GM20431 (cell line): ENCODE results near the gene DPEP3.
"Not testable (repeated sequence)": the region's sequence is repeated elsewhere in the genome, so short reads cannot be mapped to it uniquely, and the experiment has no call there.

Experiments
- in situ Hi-C: fragments of 300-500 bp; cut with MseI, MboI; formaldehyde crosslinking; loops from one replicate; pipeline ENCODE4 v1.15.0; 2020; ENCODE audit warnings: low sequenced_read_pairs; ENCODE audit not compliant: unreplicated experiment

The DPEP3 gene

DNA sequence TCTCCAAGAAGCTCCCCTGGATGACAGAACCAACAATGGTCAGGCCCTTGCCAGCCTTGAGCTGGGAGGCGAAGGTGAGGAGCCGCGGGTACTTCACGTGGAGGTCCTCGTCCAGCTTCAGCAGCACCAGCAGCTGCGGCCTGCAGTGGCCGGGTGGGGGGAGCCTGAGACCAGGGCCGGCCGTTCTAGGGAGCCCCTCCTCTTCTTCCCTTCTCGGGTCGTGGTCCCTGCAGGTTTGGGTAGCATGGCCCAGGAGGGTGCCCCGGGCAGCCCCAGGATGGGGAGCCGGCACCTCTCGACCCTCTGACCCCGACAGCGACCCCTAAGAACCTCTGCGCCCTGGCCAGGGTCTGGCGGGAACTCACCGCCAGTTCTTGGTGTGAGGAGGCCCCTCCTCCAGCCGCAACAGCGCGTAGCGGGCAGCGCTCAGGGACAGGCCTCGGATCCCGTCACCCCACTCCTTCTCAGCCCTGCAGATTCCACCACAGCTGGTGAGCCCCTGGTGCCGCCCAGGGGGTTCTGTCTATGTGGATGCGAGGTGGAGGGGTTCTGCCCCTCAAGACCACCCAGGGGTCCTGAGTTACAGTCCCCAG lies 33.2 kb downstream of the DPEP3 start:
- in situ Hi-C loops: no loop called here

DNA sequence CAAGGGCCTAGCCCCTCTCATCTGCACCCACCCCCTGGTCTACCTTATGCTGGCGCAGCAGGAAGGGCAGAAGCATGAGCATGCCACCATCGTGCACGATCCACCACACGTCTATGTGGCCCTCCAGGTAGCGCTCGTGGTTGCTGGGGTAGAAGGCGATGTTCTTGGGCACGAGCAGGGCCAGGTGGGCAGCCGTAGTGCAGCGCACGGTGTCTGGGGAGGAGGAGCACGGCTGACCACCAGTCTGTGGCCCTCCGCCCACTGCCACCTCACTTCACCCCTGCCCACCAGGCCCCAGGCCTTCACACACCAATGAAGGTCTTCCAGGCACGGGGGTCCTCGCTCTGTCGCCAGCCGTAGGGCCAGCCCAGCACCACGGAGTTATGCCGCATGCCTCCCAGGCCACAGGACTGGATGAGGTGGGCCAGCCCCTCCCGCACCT lies 34.1 kb downstream of the DPEP3 start:
- in situ Hi-C loops: no loop called here

DNA sequence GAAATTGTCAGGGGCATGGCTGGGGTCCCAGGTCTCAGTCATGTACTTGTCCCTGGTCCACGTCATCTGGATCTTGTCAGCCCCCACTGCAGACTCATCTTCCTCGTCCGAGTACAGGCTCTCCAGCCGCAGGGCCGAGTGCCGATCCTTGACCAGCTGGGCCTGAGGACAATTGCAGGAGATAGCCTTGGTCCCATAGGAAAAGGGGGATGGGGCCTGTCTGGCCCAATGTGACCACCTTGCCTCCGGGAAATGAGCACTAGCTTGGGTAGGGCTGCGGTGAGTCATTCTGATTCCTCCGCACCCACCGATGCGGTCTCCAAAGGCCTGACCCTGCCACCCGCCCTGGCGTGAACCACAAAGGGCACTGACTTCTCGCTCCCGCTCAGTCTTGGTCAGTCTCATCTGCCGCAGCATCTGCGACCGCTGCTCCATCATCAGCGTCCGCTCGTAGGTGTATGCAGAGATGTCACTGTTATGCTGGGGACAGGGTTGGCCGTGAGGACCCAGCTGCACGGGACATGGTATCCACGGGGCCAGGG lies 34.8 kb downstream of the DPEP3 start:
- in situ Hi-C loops: no loop called here

DNA sequence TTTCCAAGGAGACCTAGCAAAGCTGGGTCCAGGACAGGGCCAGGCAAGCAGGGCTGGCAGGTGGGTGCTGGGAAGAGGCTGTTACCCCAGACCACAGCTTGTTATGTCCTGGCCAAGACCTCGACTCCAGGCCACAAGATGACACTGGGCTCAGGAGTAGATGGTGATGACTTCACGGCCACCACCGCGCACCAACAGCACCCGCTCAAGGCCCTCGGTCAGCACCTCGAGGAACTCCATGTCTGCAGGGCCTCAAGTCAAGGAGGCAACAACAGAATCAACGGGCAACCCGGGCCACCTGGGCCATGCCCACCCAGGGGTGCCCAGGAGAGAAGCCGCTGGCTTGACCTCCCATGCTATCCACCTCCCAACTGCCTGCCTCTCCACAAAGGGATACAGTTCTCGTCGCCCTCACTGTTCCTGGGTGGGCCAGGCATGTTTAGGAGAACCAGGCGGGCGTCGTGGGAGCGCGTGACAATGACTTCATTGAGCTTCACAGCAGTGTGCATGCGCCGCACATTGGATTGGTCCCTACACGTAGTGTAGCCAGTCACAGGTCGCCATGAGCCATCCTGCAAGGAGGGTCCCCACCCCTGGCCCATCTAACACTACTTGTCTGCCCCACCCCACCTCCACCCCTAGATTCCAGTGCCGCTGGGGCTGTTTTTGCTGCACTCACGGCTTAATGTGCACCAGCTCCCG lies 35.5 kb downstream of the DPEP3 start:
- in situ Hi-C loops: no loop called here

DNA sequence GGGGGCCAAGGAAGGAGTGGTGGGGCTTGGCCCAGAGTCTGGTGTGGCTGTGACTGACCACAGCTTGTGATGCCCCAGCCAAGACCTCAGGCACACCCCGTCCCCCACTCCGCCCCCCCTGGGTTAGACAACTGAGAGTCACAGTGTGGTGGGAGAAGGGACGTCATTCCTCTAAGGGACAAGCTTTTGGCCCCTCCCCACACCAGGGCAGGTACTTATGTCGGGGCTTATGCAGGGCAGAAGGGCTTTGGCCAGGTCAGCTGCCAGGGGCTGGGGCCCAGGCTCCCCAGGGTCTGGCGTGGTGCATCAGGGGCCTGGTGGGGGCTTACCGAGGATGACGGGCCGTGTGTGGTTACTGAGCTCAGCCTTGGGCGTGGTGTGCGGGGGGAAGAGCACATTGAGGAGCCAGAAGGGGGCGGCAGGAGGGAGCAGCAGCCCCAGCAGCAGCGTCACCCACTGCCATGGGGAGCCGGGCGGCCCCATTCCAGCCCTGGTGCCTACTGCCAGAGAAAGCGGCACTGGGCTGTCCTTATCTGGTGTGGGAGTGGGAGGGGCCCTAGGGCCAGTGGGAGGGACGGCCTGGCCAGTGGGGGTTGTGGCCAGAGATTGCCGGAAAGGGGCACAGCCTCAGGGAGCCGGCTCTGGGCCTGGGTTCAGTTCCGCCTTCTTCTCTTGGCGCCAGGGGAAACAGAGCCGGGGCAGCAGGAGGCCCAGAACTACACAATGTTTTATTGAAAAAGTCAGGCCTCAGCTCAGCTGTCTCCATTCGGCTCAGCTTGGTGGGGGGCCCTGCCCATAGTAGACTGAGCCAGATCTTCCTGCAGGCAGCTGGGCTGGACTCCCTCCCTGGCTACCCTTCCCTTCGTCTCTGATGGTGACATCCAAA lies 36.4 kb downstream of the DPEP3 start, which contains the start of gene LCAT:
Gene LCAT, minus strand, starts transcription at position 502 of the 886 bp plus-strand sequence. Its CDS starts 19 bp downstream, at position 483.
- in situ Hi-C loops: no loop called here

DNA sequence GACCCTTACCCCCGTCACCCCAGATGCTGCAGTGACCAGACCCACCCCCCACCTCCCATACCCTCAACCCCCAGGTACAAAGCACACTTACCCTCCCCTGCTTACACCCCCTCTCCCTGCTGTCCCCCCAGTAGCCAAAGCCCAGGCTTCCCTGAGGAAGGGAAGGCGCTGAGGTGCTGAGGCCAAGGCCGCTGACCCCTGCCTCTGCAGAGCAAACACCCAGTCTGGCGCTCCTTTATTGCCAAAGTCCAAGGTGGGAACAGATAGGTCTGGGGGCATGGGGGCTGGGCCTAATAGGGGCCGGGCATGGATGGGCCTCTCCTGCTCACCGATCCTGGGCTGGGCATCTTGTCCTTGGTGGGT lies 37.1 kb downstream of the DPEP3 start:
- in situ Hi-C loops: no loop called here

DNA sequence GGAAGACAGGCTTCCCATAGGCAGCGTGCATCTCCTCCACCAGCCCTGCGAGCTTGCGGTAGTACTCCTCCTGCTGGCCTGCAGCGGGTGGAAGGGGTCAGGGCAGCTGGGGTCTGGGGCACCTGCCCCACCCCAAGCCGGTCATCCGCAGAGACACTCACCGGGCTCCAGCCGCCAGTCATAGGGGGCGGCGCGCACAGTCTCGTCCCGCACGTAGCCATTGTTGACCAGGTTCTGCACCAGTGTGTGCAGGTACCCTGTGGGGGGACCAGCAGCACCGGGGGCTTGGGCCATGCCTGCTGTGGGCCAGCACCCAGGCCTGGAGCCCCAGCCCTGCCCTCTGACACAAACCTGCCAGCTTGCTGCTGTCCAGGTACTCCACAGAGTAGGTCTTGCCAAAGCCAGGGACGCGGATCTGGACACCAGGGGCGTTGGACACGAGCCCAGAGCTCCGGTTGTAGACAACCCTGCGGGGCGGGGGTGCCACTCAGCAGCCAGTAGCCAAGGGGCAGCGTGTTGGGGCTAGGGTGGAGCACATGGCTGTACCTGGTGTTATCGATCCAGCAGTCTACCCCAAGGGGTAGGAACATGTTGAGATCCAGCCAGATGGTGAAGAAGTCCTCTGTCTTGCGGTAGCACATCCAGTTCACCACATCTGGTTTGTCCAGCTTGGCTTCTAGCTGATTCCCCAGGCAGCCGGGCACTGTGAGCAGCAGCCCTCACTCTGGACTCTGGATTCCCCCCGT lies 37.6 kb downstream of the DPEP3 start:
- in situ Hi-C loops: no loop called here

DNA sequence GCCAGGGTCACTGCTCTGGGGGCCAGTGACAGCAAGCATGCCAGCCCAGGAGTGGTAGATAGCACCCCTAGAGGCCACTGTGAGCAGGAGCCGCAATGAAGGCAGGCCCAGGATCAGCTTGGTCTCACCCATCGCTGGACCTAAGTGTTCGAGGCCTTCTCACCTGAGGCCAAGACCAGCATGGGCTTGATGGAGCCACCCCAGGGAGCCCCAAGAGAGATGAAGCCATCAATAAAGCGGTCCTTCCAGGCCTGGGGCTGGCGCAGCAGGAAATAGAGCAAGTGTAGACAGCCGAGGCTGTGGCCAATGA lies 38.1 kb downstream of the DPEP3 start:
- in situ Hi-C loops: no loop called here

DNA sequence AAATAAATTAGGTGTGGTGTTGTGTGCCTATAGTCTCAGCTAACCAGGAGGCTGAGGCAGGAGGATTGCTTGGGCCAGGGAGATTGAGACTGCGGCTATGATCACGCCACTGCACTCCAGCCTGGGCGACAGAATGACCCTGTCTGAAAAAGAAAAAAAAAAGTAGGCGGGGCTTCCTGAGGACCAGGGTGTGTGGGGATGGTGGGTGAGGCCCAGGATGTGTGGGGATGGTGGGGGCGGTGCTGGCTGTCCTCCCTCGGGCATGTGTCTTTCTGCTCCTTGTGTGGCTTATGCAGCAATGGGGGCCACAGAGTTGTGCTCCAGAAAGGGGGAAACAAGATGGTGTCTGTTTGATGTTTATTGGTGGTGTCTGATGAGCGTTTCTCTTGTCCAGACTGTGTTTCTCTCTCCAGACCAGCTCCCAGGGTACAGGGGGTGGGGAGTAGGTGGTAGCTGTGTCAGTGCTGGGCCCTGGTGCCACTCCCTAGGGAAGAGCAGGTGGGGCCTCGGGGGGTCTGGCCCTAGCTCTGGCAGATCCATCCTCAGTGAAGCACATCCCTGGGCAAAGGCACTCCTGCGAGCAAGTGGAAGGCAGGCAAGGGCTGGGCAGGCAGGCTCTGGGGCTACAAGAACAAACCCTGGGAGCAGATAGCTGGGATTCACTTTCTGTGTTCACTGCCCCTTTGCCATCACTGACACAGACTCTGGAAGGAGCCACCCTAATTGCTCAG lies 38.7 kb downstream of the DPEP3 start:
- in situ Hi-C loops: no loop called here

DNA sequence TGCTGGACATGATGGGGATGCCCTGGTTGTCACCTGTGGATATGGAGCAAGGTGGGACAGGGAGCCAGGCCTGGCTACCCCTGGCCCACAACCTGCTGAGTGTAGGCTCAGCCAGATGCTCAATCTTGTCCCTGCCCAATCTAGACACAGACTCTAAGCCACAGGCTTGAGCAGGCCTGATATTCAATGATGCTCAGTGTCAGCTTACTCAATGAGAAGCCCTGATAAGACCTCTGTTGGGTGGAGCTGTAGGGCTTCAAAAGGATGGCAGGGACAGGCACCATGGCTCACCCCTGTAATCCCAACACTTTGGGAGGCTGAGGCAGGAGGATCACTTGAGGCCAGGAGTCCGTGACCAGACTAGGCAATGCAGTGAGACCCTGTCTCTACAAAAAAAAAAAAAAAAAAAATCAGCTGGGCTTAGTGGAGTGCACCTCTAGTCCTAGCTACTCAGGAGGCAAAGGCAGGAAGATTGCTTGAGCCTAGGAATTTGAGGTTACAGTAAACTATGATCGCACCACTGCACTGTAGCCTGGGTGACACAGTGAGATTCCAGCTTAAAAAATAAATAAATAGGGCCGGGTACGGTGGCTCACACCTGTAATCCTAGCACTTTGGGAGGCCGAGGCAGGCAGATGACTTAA lies 39.7 kb downstream of the DPEP3 start:
- in situ Hi-C loops: no loop called here

DNA sequence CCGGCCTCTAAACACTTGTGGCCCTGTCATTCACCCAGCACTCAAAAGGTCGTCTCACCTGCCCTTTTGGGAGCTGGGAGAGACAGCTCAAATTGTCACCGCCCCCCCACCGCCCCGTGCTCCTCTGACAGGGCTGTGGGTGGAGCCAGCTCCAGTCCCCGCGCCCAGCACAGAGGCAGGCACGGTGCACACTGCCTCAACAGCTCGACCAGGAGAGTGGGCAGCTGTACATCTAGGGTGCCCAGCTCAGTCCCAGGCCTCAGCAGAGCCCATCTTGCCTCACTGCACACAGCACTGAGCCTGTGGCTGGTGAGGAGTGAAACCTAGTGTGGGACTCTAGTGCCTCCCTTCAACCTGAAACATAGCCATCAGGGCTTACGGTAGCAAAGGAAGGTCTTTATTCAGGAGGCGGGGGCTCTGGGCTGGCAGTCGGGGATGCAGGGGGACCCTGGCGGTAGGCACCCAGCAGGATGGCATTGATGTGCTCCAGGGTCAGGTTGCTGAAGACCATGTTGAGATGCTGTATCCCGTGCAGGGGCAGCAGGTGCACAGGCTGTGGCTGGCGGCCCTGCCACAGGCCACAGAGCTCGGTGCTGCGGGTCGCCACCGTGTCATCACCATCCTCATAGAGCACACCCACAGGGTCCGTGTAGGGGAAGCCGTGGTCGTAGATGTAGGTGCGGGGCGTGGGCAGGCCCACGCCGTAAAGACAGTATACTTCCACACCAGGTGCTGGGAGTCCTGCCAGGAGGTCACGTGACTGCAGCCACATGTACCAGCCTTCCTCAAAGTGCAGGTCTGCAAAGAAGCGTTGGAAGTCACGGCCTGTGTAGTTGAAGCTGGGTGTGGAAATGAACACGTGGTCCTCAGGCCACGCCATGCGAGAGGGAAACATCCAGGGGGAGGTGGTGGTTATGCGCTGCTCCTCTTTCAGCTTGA lies 40.5 kb downstream of the DPEP3 start:
- in situ Hi-C loops: no loop called here

DNA sequence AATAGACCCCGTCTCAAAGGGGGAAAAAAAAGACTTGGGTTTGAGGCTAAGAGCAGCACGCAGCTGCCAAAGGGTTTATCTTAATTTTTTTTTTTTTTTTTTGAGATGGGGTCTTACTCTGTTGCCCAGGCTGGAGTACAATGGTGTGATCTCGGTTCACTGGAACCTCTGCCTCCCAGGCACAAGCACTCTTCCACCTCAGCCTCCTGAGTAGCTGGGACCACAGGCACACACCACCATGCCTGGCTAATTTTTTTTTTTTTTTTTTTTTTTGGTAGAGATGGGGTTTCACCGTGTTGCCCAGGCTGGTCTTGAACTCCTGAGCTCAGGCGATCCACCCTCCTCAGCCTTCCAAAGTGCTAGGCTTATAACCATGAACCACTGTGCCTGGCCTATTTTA lies 42.6 kb downstream of the DPEP3 start:
- in situ Hi-C loops: not testable (repeated sequence)

DNA sequence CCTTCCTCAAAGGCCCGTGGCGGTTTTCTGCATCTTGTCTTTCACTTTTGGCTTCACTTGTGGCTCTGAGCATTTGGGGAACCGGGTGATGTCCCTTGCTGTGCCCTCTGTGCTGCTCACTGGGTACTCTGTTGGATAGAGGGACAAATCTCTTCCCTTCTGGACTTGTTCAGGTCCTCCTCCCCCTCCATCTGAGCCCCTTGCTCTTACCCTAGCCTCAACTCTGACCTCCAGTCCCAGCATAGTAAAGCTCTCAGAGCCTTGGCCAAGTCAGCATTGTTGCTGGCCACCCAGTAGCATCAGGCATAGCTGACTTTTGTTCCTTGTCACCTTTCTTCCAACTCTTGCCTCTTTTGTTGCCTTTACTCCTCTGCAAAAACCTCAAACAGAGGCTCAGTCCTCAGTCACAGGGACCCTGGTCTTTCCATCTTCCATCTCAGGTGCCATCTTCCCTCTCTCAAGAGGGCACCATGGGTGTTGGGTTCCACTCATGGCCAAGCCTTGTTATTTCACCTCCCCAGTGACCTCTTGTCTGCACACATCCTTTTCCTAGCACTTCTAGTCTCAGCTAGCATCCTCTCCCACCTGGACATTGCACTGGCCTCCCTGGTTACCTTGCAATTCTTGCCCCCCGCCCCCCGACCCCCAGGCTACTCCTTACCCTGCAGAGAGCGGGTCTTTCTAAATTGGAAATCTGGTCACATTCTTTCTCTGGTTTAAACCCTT lies 43.3 kb downstream of the DPEP3 start:
- in situ Hi-C loops: no loop called here

DNA sequence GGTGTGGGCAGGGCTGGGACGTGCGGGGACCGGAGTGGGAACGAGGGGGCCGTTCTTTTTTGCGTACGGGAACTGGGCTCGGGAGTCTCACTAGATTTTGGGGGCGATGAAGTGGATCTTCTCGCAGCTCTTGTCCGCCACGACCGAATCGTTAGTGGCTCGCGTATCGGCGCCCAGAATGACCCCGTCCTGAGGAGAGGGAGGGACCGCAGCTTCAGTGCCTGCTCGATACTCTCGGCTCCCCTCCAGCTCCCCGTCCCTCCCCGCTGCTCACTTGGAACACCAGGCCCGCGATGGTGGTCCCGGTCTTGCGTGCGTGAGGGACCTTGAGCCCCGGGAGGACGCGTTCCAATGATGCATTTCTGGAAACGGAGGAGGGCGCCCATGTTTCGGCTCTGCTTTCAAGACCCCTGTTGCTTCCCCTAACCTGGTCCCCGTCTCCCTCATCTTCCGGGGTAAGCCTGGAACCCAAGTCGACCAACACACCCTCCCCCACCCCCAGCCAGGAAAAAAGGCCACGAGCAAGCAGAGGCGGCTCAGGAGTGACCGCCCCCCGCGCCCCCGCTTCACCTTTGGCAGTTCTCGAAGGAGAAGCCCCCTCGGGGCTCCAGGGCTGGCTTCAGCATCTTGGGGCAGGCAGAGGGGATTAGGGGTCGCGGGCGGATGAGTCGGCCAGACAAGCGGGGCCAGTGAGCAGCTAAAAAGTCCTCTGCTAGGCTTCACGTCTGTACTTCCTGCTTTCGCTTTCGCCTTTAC lies 44.0 kb downstream of the DPEP3 start, which contains the start of gene PSMB10:
Gene PSMB10, minus strand, starts transcription at position 727 of the 756 bp plus-strand sequence. Its CDS starts 101 bp downstream, at position 626.
- in situ Hi-C loops: no loop called here

DNA sequence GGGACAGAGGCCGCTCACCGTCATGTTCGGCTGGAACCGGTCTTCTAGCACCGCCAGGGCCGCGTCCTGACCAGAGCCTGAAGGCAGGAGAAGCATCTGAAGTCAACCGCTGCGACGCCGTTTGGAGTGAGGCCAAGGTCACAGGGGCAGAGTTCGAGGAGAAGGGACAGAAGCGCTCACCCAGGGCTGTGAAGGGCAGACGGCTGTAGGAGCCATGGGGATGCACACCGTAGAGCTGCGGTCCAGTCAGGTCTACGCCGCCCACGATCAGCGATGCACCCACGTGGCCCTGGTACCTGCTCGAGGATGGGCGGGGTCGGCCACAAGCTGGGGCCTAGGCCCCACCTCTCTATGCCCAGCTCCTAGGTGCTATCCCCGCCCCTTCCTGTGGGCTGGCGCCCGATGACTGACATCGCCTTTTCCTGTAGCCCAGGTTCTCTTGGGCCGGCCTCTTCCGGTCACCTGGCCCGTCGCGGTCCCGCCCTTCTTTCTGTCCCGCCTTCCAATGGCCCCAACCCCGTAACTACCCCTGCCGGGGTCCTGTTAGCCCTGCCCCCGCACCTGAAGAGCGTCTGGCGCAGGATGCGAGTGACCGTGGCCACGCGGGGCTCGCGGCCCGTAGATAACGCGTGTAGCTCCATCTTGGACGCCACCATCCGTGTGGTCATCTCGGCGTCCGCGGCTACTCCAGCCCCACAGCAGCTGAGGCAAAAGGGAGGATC lies 44.7 kb downstream of the DPEP3 start:
- in situ Hi-C loops: no loop called here

DNA sequence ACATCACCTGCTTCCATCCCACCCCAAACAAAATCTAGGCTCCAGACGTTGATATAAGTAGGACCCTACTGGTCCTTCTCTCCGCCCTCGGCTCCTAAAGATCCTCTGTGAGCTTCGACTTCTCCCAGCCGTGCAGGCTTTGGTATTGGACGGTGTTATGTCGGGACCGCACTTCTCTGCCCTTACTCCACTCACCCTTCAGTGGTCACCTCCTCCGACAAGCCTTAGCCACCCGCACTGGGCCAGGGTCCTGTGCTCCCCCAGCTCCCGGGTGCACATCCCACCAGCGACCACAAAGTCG lies 45.2 kb downstream of the DPEP3 start:
- in situ Hi-C loops: no loop called here
